K562 treated with DMSO at 1 percent for 12 hours (cell line): ENCODE results near the gene ADGRG2. TPM values are rescaled to one million over a fixed set of nuclear protein-coding genes. Genes with fewer than 3 reads are reported as not detected.

Source experiments
- total RNA-seq: library from RNA; unstranded; fragments of 300-600 nt; gene quantifications from 2 replicates; pipeline ENCODE4 v1.2.3, GENCODE V29; 2022; ENCODE audit not compliant: insufficient read depth

ADGRG2 gene, protein sequence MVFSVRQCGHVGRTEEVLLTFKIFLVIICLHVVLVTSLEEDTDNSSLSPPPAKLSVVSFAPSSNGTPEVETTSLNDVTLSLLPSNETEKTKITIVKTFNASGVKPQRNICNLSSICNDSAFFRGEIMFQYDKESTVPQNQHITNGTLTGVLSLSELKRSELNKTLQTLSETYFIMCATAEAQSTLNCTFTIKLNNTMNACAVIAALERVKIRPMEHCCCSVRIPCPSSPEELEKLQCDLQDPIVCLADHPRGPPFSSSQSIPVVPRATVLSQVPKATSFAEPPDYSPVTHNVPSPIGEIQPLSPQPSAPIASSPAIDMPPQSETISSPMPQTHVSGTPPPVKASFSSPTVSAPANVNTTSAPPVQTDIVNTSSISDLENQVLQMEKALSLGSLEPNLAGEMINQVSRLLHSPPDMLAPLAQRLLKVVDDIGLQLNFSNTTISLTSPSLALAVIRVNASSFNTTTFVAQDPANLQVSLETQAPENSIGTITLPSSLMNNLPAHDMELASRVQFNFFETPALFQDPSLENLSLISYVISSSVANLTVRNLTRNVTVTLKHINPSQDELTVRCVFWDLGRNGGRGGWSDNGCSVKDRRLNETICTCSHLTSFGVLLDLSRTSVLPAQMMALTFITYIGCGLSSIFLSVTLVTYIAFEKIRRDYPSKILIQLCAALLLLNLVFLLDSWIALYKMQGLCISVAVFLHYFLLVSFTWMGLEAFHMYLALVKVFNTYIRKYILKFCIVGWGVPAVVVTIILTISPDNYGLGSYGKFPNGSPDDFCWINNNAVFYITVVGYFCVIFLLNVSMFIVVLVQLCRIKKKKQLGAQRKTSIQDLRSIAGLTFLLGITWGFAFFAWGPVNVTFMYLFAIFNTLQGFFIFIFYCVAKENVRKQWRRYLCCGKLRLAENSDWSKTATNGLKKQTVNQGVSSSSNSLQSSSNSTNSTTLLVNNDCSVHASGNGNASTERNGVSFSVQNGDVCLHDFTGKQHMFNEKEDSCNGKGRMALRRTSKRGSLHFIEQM
- not detected in 2 replicates for total RNA-seq

GRCh38 chrX:19121898-19122640, at the start of gene ADGRG2:
Gene ADGRG2, minus strand, starts transcription at chrX:19122468. Its CDS starts 53,634 bp downstream, at chrX:19068834.

GRCh38 chrX:18983666-18984380, 138.4 kb downstream of the ADGRG2 start, which contains the start of gene PHKA2:
Gene PHKA2, minus strand, starts transcription at chrX:18984114. Its CDS starts 182 bp downstream, at chrX:18983932.

Other genes starting within 250 kb of the ADGRG2 start
- 11.4 and 22.0 TPM in 2 replicates for gene PHKA2, start 138.4 kb downstream of the ADGRG2 start, total RNA-seq
- gene PDHA1, start 221.5 kb upstream of the ADGRG2 start, total RNA-seq: 65.2 and 80.1 TPM in 2 replicates